HG03575 (cell line): Measurements from ENCODE around the gene LCMT1.
"Not testable (repeated sequence)": the region's sequence is repeated elsewhere in the genome, so short reads cannot be mapped to it uniquely, and the experiment has no call there.

Experiments used
- ATAC-seq: cut with Tn5 transposase; IDR thresholded peaks from one replicate; pipeline ENCODE4 v1.9.1; 2021; ENCODE audit not compliant: unreplicated experiment, insufficient number of reproducible peaks, low FRiP score; ENCODE audit errors: extremely low read depth

The LCMT1 gene

GRCh38 chr16:25093208-25094061 lies 18.1 kb upstream of the LCMT1 start:
- no peak for ATAC-seq

- no peak for ATAC-seq
Observed at GRCh38 chr16:25094596-25094995, 16.9 kb upstream of the LCMT1 start.

GRCh38 chr16:25095636-25096035 lies 15.9 kb upstream of the LCMT1 start:
- ATAC-seq: no peak

- no peak for ATAC-seq
Observed at GRCh38 chr16:25097276-25097975, 14.1 kb upstream of the LCMT1 start.

GRCh38 chr16:25100511-25100910 lies 11.0 kb upstream of the LCMT1 start:
- no peak for ATAC-seq

GRCh38 chr16:25106567-25107465 lies 4.7 kb upstream of the LCMT1 start:
- ATAC-seq: no peak

GRCh38 chr16:25107466-25107792 lies 4.1 kb upstream of the LCMT1 start:
- no peak for ATAC-seq

- no peak for ATAC-seq
Observed at GRCh38 chr16:25108054-25108453, 3.5 kb upstream of the LCMT1 start.

- ATAC-seq: no peak
Observed at GRCh38 chr16:25109643-25110042, 1.9 kb upstream of the LCMT1 start.

GRCh38 chr16:25110387-25110947 lies 1.1 kb upstream of the LCMT1 start:
- ATAC-seq: no peak

- no peak for ATAC-seq
Observed at GRCh38 chr16:25114121-25114520, 2.6 kb downstream of the LCMT1 start.

- no peak for ATAC-seq
Observed at GRCh38 chr16:25118851-25119578, 7.5 kb downstream of the LCMT1 start.

GRCh38 chr16:25121824-25122600 lies 10.5 kb downstream of the LCMT1 start:
- no peak for ATAC-seq

- ATAC-seq: no peak
Observed at GRCh38 chr16:25124503-25124902, 13.0 kb downstream of the LCMT1 start.

GRCh38 chr16:25126086-25126666 lies 14.6 kb downstream of the LCMT1 start:
- ATAC-seq: not testable (repeated sequence)

- no peak for ATAC-seq
Observed at GRCh38 chr16:25126820-25127232, 15.3 kb downstream of the LCMT1 start.

GRCh38 chr16:25132751-25133150 lies 21.2 kb downstream of the LCMT1 start:
- not testable (repeated sequence) for ATAC-seq
